Raji (cell line): ENCODE data around the gene MPP1.

Experiments
- POLR2A ChIP-seq: IDR thresholded peaks from 2 replicates; pipeline ENCODE4 v1.6.1; 2011; ENCODE audit warnings: low read depth, low read length, control low read depth; ENCODE audit not compliant: insufficient read depth

Gene MPP1

DNA sequence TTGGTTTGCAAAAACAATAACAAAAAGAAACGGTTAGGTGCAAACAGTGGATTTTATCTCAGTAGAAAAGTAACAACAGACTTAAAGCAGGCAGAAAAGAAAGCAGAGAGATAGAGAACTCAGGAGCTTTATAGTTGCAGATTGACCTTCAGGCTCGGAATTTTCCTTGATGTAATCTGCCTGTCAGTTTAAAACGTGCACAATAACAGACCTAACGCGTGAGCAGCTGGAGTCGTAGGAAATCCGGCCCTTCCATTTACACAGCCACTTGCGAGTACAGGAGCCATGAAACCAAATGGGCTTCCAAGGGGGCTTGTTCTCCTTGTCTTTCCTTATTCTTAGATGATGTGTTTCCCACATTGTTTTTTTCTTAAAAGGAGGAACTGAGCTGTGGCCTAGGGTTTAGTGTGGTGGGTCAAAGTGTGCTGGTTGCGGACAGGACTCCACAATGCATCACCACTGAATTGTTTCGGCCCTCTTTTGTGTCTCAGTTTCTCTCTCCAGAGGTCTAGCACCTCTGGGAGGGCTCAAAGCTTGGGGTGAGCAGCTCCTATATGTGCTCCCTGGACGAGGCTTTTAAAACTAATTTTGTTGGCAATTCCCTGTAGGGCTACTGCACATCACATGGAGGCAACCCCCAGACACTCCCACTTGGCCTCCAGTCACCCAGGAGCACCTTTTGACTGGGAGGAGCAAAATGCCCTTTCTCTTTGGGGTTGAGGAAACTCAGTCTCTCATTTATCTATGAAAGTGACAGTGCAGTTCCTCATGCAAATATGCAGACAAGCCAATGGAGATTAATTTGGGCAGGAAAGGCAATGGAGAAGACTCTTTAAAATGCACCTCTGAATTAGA, 13.9 kb upstream of the MPP1 start:
- TF ChIP-seq POLR2A = no peak

DNA sequence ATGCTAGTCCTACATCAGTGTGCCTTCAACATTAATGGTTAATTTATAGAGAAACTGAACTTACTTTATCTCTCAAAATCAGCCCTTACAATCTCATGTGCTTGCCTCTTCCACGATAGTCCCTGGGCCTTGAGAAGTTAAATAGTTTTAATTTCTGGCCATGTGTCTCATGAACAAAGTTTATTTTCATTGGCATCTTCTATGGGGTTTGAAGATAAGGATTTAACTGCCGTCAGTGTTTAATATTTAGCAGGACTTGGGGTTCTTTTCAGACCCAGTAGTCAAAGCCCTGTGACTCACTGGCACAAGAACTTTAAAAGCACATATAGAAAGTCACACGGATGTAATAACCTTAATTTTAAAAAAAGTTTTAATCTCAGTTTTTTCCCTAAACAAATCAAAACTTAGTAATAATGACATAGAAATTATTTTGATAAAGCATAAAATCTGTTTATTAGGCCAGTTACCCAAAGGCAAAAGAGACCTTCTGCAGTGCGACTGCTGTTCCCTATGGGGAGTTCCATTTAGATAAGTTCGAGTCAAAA, 10.1 kb upstream of the MPP1 start:
- no peak for TF ChIP-seq POLR2A

DNA sequence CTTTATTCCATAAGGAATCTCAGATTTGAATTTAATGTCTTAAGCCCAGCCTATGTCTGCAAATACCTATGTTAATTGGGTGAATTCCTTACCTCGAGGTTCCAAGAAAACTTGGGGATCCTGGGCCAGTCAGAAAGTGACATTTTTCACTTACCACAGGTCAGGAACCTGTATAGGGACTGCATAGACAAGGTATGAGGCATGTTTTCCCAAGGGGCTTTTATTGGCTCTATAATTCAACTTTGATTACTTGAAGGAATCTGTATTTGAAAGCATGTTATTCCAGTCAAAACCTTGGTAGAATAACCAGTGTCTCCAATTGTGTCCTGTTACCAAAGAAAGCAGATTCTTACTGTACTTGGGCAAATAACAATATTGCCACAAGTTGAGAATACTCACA, 8.5 kb upstream of the MPP1 start:
- no peak for TF ChIP-seq POLR2A

- TF ChIP-seq POLR2A = no peak
Observed at GRCh38 chrX:154812341-154813101, 7.2 kb upstream of the MPP1 start.

DNA sequence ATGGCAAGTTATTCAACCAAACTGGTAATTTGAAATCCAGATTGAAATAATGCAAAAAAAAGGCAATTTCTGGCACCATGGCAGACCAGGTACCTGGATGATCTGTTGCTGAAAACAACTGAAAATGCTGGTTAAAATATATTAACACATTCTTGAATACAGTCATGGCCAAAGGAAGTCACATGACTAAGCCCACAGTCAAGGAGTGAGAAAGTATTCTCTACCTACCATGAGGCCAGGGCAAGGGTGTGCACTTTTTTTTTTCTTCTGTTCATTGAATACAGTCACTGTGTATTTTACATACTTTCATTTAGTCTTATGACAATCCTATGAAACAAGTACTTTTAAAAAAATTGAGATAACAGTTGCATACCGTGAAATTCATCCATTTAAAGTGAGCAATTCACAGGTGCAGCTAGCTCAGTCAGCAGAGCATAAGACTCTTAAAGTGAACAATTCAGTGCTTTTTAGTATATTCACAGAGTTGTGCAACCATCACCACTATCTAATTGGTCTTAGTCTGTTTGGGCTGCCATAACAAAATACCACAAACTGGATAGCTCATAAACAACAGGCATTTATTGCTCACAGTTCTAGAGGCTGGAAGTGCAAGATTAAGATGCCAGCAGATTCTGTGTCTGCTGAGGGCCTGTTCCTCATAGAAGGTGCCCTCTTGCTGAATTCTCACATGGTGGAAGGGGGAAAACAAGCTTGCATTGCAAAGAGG, 4.8 kb upstream of the MPP1 start:
- no peak for TF ChIP-seq POLR2A

GRCh38 chrX:154806837-154807501, 1.7 kb upstream of the MPP1 start:
- no peak for TF ChIP-seq POLR2A

DNA sequence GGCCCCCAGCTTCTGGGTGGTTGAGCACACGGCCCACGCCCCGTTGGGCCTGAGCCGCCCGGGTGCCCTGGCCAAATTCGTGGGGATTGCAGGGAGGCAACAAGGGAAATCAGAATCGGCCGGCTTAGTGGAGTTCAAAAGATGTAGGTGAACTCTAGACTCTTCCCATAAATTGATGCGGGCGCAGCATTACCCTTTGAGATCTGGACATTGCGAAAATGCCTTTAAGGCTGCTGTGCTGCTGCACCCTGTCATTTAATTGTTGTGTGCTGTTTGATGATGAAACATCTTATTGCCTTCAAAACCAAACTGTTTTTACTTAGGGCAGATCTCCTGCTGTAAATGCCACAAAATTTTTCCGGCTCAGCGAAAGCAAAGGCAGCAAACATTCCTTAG, 409 bp upstream of the MPP1 start:
- no peak for TF ChIP-seq POLR2A

GRCh38 chrX:154804261-154804956, 876 bp downstream of the MPP1 start:
- TF ChIP-seq POLR2A = no peak

DNA sequence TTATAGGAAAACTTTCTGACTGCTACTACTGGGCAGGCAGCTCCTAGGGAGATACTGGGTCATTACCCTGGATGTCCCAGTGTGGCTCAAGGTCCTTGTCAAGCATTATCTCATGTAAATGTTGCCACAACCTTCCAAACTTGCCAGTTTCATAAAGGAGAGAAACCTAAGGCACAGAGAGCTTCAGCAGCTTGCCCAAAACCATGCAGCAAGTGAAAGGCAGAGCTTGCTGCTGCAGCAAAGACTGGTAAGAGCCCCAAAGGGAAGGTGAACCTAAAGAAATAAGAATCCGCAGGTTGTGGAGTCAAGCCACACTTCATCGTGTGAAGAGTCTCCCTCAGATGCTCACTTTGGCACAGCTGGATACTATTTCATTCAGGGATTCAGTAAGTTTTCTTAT, 2.3 kb downstream of the MPP1 start:
- TF ChIP-seq POLR2A = no peak

- no peak for TF ChIP-seq POLR2A
Observed at GRCh38 chrX:154800478-154801210, 4.6 kb downstream of the MPP1 start.

- TF ChIP-seq POLR2A = no peak
Observed at GRCh38 chrX:154799556-154800348, 5.5 kb downstream of the MPP1 start.

GRCh38 chrX:154797006-154797405, 8.3 kb downstream of the MPP1 start:
- no peak for TF ChIP-seq POLR2A

DNA sequence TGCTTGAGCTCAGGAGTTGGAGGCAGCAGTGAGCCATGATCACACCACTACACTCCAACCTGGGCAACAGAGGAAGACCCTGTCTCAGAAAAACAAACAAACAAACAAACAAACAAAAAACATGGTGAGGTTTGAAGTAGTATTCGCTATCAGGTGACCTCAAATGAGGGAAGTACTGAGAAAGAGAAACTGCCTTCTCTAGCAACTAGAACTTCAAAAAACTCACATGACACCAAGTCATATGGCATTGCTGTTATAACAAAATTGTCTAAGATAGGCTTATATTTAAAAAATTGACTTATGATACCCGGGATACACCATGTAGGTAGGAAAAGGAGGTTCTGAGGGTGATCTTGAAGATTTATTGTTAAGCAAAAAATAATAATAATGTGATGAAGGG, 10.3 kb downstream of the MPP1 start:
- TF ChIP-seq POLR2A = no peak
